GM19468 (cell line): Measurements from ENCODE around the gene EXOC6B.
"Not testable (repeated sequence)": the region's sequence is repeated elsewhere in the genome, so short reads cannot be mapped to it uniquely, and the experiment has no call there.

Experiments
- ATAC-seq: cut with Tn5 transposase; IDR thresholded peaks from one replicate; pipeline ENCODE4 v1.9.1; 2021; ENCODE audit warnings: mild to moderate bottlenecking, moderate library complexity, moderate number of reproducible peaks; ENCODE audit not compliant: unreplicated experiment; ENCODE audit errors: extremely low read depth

The EXOC6B gene

DNA sequence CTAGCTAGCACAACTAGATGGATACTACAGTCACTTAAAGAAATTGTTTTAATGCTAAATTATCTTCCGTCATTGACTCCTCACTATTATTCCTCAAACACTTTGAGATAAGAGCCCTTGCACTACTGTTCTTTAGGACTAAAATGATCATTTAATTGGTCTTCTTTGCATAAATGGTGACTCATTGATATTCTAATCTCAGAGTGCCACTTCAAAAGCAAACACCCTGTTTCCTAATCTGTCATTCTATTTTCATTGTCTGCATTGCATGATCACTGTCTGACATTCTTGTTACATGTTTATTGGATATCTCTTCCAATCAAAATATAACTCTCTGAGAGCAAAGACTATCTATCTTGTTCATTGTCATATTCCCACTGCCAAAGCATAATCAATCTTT lies 313.9 kb downstream of the EXOC6B start:
- no peak for ATAC-seq

DNA sequence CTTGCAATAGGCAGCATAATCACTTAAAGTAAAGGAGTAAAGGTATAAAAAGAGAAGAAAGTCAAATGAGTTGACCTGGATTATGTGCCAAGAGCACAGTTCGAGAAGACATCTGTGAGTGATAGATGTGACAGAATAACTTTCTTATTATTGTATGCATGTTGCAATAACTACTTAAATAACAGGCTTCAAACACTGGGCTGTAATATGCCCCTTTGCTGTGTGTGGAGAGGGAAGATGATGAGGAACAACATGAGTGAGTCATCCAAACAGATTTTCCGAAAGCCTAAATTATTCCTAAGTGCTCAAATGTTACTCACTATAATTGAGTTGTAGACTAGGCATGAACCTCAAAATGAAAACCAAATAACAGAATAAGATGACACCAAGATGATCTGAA lies 328.1 kb downstream of the EXOC6B start:
- no peak for ATAC-seq

DNA sequence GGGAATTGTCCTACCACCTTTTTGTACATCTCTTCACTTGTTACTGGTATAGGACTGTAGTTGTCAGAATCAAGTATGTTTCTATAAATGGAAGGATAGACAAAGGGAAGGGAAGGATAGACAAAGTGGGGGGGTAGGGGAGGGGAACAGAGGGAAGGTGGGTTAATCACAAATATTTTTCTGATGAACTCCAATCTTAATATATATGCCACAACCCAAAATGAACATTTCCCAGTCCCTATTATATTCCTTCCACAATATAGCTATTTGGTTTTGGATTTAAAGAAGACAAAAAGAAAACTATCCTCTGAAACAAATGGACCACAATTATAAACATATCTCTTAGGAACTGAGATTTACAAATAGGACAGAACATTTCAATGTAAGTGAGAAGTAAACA lies 329.4 kb downstream of the EXOC6B start:
- ATAC-seq = no peak

DNA sequence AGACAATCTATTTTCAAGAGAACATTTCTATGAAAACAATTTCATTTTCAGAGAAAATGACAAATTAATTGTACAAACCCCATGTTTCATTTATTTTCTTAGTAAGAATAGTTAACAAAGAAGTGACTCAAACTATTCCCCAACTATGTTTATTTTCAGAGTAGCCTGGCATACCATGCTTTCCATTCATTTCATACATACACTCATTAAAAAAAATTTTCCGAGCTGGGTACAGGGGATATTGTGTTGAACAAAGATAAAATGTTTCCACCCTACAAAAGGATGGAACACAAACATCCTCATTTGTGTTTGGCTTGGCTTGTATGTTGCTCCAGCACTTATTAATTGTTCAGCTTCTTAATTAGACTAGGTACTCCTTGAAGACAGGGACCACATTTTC lies 331.4 kb downstream of the EXOC6B start:
- no peak for ATAC-seq

DNA sequence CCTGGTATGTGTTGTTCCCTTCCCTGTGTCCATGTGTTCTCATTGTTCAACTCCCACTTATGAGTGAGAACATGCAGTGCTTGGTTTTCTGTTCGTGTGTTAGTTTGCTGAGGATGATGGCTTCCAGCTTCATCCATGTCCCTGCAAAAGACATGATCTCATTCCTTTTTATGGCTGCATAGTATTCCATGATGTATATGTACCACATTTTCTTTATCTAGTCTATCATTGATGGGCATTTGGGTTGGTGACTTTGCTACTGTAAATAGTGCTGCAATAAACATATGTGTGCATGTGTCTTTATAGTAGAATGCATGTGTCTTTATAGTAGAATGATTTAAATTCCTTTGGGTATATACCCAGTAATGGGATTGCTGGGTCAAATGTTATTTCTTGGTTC lies 341.2 kb downstream of the EXOC6B start:
- ATAC-seq = not testable (repeated sequence)

DNA sequence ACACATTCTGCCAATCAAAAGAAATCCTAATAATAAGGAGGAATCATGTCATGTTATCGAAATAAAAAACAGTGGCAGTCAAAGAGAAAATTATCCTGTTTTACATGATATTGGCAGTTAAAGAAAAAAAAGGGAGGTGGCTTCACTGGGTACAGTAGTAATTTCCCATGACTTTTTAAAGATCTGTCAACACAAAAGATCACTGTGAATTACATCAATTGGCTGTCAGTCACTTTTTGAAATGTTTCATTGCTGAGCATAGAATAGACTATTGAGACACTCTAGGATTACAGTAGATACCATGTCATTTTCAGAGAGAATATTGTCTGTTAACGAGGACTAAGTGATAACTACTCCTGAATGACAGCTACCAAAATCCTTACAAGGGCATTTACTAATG lies 342.5 kb downstream of the EXOC6B start:
- no peak for ATAC-seq

DNA sequence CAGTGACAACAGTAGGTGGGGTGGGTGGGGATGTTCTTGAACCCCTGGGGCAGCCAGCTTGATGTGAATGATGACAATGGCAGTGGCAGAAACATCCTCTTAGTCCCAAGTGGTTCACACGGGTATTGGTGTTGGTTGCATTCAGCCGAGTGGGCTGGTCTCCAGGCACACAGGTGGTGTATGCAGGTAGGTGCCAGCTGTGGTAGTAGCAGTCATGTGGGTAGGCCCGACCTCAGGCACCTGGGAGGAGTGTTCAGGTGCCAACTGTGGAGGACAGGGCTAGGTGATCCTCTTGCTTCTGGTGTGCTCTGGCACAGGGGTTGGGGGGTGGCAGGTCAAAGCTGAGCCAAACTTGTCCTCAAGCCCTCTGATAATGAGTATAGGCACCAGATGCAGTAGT lies 350.6 kb downstream of the EXOC6B start:
- no peak for ATAC-seq

DNA sequence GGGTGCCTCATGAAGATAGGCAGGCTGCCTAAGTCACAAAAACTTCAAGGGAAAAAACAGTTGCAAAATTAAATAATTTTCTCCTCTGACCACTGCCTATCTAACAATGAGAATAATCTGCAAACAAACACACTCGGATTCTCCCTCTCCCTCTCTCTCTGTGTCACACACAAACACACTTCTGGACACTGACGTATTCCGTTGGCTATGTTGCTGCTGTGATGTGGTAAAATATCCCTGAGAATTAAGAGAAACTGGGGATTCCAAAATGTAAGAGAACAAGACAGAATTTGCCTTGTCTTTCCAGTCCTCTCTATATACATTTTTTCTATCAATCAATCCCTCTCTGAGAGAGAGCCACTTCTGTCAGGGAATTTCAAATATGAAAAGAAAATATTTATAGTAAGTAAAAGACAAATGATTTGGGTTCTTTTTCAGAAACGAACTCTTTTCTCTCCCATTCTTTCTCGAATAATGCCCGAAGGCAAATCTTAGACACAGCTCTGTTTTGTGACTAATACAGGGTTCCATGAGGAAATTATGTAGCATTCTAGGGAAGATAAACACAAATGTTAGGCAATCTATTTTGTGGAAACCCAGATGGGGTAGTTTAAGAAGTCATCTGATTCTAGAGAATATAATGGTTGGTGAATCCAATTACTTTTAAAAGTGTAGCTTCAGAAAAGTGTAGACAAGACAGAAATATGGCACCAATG lies 367.9 kb downstream of the EXOC6B start:
- ATAC-seq = no peak

DNA sequence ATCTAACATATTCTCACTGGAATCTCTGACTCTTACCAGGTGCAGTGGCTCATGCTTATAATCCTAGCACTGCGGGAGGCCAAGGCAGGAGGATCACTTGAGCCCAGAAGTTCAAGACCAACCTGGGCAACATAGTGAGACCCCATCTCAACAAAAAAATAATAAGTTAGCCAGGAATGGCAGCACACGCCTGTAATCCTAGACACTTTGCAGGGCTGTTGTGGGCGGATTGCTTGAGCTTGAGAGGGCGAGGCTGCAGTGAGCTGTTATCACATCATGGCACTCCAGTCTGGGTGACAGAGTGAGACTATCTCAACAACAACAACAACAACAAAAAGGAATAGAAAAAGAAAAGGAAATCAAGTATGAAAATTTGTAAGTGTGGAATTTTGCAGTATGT lies 371.6 kb downstream of the EXOC6B start:
- ATAC-seq = no peak

DNA sequence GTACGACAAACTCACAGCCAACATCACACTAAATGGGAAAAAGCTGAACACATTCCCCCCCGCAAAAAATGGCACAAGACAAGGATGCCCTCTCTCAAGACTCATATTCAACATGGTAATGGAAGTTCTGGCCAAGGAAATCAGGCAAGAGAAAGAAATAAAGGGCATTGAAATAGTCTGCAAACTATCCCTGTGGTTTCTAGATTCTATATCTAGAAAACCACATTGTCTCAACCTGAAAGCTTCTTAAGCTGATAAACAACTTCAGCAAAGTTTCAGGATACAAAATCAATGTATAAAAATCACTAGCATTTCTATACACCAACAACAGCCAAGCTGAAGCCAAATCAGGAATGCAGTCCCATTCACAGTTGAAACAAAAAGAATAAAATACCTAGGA lies 383.6 kb downstream of the EXOC6B start:
- ATAC-seq = no peak

DNA sequence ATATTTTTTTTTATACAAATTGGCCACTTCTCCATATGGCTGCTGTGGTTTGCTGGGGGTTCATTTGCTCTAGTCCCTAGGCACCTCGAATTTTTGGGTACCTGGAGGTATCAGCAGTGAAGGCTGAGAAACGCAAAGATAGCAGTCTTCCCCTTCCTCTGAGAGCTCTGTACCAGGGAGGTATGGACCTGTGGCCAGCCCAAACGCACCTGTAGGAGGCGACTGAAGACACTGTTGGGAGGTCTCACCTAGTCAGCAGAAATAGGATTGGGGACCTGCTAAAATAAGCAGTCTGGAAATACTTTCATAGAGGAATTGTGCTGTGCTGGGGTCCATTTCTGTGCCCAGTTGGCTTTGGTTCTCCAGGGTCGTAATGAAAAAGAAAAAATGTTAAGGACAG lies 385.9 kb downstream of the EXOC6B start:
- no peak for ATAC-seq

DNA sequence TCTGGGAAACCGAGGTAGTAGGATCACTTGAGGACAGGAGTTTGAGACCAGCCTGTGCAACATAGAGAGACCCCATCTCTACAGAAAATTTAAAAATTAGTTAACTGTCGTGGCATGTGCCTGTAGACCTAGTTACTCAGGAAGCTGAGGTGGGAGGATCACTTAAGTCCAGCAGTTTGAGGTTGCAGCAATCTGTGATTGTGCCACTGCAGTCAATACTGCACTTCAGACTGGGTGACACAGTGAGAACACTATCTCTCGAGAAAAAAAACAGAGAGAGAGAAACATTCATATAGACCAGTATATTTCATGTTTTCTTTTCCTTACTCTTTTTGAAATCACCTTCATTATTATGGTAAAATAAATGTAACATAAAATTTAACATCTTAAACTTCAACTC lies 387.5 kb downstream of the EXOC6B start:
- ATAC-seq = no peak

DNA sequence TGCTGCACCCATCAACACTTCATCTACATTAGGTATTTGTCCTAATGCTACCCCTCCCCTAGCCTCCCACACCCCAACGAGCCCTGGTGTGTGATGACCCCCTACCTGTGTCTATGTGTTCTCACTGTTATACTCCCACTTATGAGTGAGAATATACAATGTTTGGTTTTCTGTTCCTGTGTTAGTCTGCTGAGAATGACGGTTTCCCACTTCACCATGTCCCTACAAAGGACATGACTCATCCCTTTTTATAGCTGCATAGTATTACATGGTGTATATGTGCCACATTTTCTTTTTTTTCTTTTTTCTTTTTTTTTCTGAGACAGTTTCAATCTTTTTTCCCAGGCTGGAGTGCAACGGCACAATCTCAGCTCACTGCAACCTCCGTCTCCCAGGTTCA lies 394.1 kb downstream of the EXOC6B start:
- no peak for ATAC-seq

DNA sequence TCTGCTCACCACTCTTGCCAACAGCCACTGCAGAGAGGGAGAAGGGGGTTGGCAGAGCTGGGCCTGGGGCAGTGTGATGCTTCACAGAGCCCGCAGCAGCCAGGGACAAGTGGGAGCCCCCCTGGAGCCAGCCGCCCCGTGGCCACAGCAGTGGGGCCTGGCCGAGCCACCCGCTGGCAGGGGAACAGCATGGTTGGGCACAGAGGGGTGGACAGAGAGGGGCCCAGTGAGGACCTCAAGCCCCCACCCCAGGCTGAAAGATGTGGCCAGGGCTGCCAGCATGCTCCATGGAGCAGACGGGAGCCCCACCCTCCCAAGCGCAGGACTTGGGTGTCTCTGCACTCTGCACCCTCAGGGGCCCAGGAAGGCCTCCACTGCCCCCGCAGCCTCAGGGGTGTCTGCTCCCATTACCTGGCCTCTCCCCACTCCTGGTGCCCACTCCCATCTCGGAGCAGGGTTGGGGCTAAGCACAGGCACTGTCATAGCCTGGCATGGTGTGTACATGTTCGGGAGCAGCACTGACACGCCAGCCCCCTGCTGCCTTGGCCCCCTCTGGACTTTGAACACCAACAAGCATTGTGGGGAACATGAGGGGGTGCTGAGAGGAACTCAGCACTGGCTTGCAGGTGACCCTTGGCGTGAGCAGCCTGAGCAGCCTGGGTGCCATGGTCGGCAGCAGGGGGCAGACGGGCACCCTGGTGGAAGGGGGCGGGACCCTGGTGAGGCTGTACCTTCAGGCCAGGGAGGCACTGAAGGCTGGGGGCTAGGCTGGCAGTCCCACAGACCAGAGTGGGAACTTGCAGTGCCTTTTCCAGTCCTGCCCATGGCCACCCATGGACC lies 398.6 kb downstream of the EXOC6B start:
- no peak for ATAC-seq

DNA sequence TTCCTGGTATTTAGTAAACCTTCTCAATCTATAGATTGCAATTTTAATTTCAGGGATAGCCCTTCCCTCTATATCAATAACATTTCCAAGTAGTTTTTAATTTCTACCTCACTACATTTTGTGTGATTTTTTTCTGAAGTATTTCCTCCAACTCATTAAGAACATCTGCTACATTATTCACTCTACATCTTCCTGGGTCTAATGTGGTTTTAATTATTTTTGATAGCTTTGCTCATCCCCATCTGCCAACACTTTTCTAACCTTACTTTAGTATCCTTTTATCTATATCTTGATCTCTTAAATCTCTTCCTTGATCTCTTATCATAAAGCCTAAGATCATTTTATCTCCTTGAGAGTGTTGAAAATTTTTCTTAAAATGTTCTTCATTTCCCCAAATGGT lies 399.8 kb downstream of the EXOC6B start:
- no peak for ATAC-seq

DNA sequence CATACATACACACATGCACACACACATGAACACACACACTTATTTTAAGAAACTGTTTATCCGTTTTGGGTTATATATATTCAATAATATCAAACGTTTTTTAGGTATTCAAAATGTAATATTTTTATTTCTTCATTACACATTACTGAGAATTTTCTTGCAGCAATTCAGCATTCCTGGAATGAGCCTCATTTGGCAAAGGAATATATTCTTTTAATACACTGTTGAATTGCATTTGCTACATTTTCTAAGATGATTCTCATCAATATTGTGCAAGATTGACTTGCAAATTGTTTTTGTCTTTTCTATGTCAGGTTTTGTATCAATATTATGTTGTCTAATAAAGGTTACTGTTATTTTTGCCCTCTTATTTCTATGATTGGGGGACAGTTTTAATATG lies 402.1 kb downstream of the EXOC6B start:
- ATAC-seq = no peak

DNA sequence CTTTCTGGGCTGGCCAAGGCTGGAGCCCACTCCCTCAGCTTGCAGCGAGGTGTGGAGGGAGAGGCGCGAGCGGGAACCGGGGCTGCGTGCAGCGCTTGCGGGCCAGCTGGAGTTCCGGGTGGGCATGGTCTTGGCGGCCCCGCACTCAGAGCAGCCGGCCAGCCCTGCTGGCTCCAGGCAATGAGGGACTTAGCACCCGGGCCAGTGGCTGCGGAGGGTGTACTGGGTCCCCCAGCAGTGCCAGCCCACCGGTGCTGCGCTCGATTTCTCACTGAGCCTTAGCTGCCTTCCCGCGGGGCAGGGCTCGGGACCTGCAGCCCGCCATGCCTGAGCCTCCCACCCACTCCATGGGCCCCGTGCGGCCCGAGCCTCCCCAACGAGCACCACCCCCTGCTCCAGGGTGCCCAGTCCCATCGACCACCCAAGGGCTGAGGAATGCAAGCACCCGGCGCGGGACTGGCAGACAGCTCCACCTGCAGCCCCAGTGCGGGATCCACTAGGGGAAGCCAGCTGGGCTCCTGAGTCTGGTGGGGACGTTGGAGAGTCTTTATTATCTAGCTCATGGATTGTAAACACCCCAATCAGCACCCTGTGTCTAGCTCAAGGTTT lies 404.0 kb downstream of the EXOC6B start:
- ATAC-seq = not testable (repeated sequence)

DNA sequence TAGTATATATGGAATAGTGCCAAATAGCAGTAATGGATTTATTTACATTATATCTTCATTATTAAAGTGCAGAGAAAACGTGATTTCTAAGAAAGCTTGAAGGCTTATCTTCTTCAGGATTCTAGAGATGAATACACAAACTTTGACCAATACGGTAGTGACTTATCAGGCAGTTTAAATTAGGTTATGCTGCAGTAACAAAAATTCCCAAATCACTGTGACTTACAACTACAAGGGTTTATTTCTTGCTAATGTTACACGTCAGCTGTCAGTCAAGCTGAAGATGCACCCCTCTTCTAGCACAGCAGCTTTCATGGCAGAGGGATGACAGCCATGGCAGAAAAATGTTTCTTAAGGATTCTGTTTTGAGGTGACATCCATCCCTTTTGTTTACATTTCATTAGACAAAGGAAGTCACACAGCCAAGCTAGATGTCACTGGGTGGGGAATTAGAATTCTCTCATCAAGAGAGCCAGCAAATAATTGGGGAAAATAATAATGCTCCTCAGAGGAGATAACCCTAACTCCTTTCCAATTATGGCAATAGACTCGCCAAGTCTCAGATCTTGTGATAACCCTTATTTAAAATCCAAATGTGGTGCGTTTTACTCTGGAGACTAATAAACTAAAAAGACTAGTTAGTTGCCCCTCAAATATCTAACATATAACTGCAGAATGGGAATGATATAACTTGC lies 409.9 kb downstream of the EXOC6B start:
- ATAC-seq = no peak

DNA sequence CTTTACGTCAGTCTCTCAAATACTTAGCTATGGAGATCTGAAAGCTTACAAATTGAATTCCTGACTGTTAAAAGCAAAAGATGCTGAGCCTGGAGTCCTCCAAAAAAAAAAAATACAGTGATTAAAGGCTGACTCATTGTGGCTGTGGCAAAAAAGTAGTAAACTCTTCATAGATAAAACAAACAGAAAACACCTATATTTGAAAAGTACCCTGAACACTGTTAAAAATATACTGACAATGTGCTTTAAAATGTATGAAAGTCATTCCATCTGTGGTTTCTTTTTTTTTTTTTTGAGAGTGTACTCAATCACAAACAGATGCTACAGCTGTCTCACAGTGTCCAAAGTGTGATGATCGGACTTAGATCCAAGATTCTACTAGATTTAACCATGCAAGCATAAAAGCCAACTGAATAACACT lies 410.6 kb downstream of the EXOC6B start:
- ATAC-seq = no peak

DNA sequence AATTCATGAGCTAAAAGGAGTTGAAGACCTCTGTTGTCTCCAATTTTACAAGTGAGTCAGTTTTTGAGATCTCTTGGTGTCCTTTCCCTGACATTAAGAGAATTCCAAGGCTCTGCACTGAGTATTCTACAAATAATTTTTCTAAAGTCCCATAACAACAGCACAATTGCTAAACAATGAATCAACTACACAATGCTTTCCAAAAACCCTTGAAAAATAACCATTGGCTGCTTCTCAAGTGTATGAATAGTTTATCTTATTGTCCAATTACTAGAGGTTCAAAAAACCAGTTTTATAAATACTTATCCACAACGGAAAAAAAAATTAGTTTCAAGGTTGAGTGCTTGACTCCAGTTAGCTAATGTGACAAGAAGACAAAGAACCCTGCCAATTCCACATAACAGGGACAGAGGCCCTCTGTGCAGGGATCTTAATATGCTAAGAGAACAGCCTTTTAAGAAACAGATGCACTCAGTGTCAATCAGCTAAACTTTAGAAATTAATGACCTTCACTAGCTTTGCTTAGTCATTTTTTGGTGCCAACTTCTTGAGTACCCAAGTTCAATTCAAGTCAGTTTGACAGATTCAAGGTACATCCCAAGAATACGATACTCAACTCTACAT lies 411.6 kb downstream of the EXOC6B start:
- ATAC-seq = no peak
